ENCODE results near the gene PLCH2.
"Not testable (repeated sequence)": the region's sequence is repeated elsewhere in the genome, so short reads cannot be mapped to it uniquely, and the experiment has no call there.

PLCH2 gene

GRCh38 chr1:2544875-2545640 lies 69.0 kb downstream of the PLCH2 start:
- no peak for DNase-seq (ENCODE audit: low spot score)

GRCh38 chr1:2545754-2546514 lies 69.8 kb downstream of the PLCH2 start:
- peak; percentile 95 for DNase-seq (ENCODE audit: low spot score)

- DNase-seq (ENCODE audit: low spot score), result peak; percentile 93
Measured at GRCh38 chr1:2546515-2547209, 70.6 kb downstream of the PLCH2 start.

GRCh38 chr1:2547210-2548067 lies 71.3 kb downstream of the PLCH2 start:
- DNase-seq (ENCODE audit: low spot score), result no peak

- DNase-seq (ENCODE audit: low spot score), result peak; percentile 90
Measured at GRCh38 chr1:2548068-2548589, 72.0 kb downstream of the PLCH2 start.

GRCh38 chr1:2549367-2550029 lies 73.4 kb downstream of the PLCH2 start:
- not testable (repeated sequence) for DNase-seq (ENCODE audit: low spot score)

GRCh38 chr1:2550309-2550861 lies 74.3 kb downstream of the PLCH2 start:
- DNase-seq (ENCODE audit: low spot score), result not testable (repeated sequence)

- DNase-seq (ENCODE audit: low spot score), result not testable (repeated sequence)
Measured at GRCh38 chr1:2551544-2551943, 75.5 kb downstream of the PLCH2 start.

- no peak for DNase-seq (ENCODE audit: low spot score)
Measured at GRCh38 chr1:2552189-2552588, 76.1 kb downstream of the PLCH2 start.

GRCh38 chr1:2553076-2553475 lies 77.0 kb downstream of the PLCH2 start:
- DNase-seq (ENCODE audit: low spot score), result not testable (repeated sequence)

- DNase-seq (ENCODE audit: low spot score), result no peak
Measured at GRCh38 chr1:2553871-2554620, 78.0 kb downstream of the PLCH2 start.

GRCh38 chr1:2554621-2555387 lies 78.7 kb downstream of the PLCH2 start:
- DNase-seq (ENCODE audit: low spot score), result no peak

Measured in AG08396 (cell line).